Endothelial cell of umbilical vein (primary cell): Measurements from ENCODE around the gene PTS. TPM values are rescaled to one million over a fixed set of nuclear protein-coding genes. Genes with fewer than 3 reads are reported as not detected.
"Not testable (repeated sequence)": the region's sequence is repeated elsewhere in the genome, so short reads cannot be mapped to it uniquely, and the experiment has no call there.

Experiments used
- BruUV-seq: library from RNA; stranded (reverse); fragments of 400-500 nt; replicated peaks from 2 replicates; lab custom pipeline; 2021; lab: Mats Ljungman, UMichigan
- CTCF ChIA-PET: fragments of 300-600, 350-600 bp; sonication (Branson Sonifier 250); formaldehyde crosslinking; loops from one replicate; lab custom pipeline; 2021; ENCODE audit warnings: antibody characterized with exemption, inconsistent platforms; lab: Charles Lee
- POLR2A ChIA-PET: fragments of 300-600, 350-600 bp; sonication (Branson Sonifier 250); formaldehyde crosslinking; loops from one replicate; lab custom pipeline; 2021; ENCODE audit warnings: antibody characterized with exemption, inconsistent platforms; lab: Charles Lee
- DNase-seq: peaks from one replicate; pipeline ENCODE4 v3.0.0-alpha.2; 2011; ENCODE audit warnings: low read depth, low spot score
- FAIRE-seq: peaks from 2 replicates; lab custom pipeline; 2011; peaks lifted over from hg19 to GRCh38; lab: Jason Lieb, UNC
- H2AFZ ChIP-seq: 2 replicates; pipeline ENCODE4 v1.6.0; 2012; ENCODE audit warnings: low read depth, low read length, control low read depth, inconsistent platforms
- H3K27ac ChIP-seq: 2 replicates; pipeline ENCODE4 v1.5.1; 2011; ENCODE audit warnings: low read depth, mild to moderate bottlenecking, control low read depth, low read length, moderate library complexity; ENCODE audit not compliant: insufficient read depth
- H3K27me3 ChIP-seq, 2 experiments: 2 replicates each; pipeline versions ENCODE4 v1.6.0 to v1.6.1; 2011; ENCODE audit warnings: low read length in 2 of 2, mixed read lengths in 1 of 2; ENCODE audit not compliant: control insufficient read depth in 2 of 2, insufficient read depth in 2 of 2
- H3K36me3 ChIP-seq, 2 experiments: 2 replicates in 1 of 2; 3 replicates in 1 of 2; pipeline ENCODE4 v1.5.1; 2011; ENCODE audit warnings: low read length in 2 of 2, mild to moderate bottlenecking in 1 of 2, moderate library complexity in 1 of 2; ENCODE audit not compliant: control insufficient read depth in 2 of 2, insufficient read depth in 2 of 2; ENCODE audit errors: extremely low read depth in 1 of 2
- H3K4me1 ChIP-seq: 3 replicates; pipeline ENCODE4 v1.5.1; 2011; ENCODE audit warnings: mild to moderate bottlenecking, low read length; ENCODE audit not compliant: control insufficient read depth, insufficient read depth; ENCODE audit errors: extremely low read depth
- H3K4me2 ChIP-seq: 2 replicates; pipeline ENCODE4 v1.6.1; 2011; ENCODE audit warnings: low read length, control low read depth, mixed read lengths; ENCODE audit not compliant: insufficient read depth
- H3K4me3 ChIP-seq, 3 experiments: fragments of 200-600 bp in 1 of 3; sonication (generic), shearing (Covaris generic) in 1 of 3; replicated peaks in 1 of 3; 2 replicates each; pipeline ENCODE4 v1.5.1; 2011 to 2016; ENCODE audit warnings: control low read depth in 3 of 3, low read length in 3 of 3, mild to moderate bottlenecking in 2 of 3, inconsistent platforms in 1 of 3, low read depth in 1 of 3, moderate library complexity in 1 of 3; ENCODE audit not compliant: insufficient read depth in 1 of 3
- H3K79me2 ChIP-seq: 2 replicates; pipeline ENCODE4 v1.6.0; 2012; ENCODE audit warnings: low read length, inconsistent platforms; ENCODE audit not compliant: control insufficient read depth, insufficient read depth
- H3K9ac ChIP-seq: replicated peaks from 2 replicates; pipeline ENCODE3; 2011; ENCODE audit warnings: low read length, control low read depth; ENCODE audit not compliant: insufficient read depth; ENCODE audit errors: extremely low read depth
- H3K9me1 ChIP-seq: replicated peaks from 3 replicates; pipeline ENCODE4 v1.6.0; 2011; ENCODE audit warnings: mild to moderate bottlenecking, low read length; ENCODE audit not compliant: control insufficient read depth, insufficient read depth; ENCODE audit errors: extremely low read depth
- H3K9me3 ChIP-seq: replicated peaks from 2 replicates; pipeline ENCODE4 v1.5.1; 2012; ENCODE audit warnings: low read length, inconsistent platforms; ENCODE audit not compliant: control insufficient read depth, insufficient read depth
- H4K20me1 ChIP-seq: replicated peaks from 2 replicates; pipeline ENCODE3; 2011; ENCODE audit warnings: mild to moderate bottlenecking, low read length; ENCODE audit not compliant: control insufficient read depth, insufficient read depth; ENCODE audit errors: extremely low read depth
- EZH2 ChIP-seq: IDR thresholded peaks from 2 replicates; pipeline ENCODE4 v1.6.1; 2012; ENCODE audit warnings: borderline replicate concordance, low read depth, mild to moderate bottlenecking, moderate library complexity, low read length, inconsistent platforms; ENCODE audit not compliant: severe bottlenecking
- FOS ChIP-seq: IDR thresholded peaks from 2 replicates; pipeline ENCODE4 v1.6.1; 2011; ENCODE audit warnings: mild to moderate bottlenecking, low read length, moderate library complexity, borderline replicate concordance; ENCODE audit not compliant: insufficient read depth
- GATA2 ChIP-seq: IDR thresholded peaks from 2 replicates; pipeline ENCODE4 v1.7.0; 2011; ENCODE audit warnings: low read depth, mild to moderate bottlenecking, moderate library complexity, mixed read lengths, low read length; ENCODE audit not compliant: insufficient read length, insufficient read depth
- JUN ChIP-seq: IDR thresholded peaks from 2 replicates; pipeline ENCODE4 v1.6.1; 2011; ENCODE audit warnings: borderline replicate concordance, low read depth; ENCODE audit not compliant: insufficient read length, insufficient read depth
- MYC ChIP-seq: IDR thresholded peaks from one replicate; pipeline ENCODE4 v1.6.1; 2011; ENCODE audit warnings: mild to moderate bottlenecking, low read depth, low read length
- POLR2A ChIP-seq: IDR thresholded peaks from 2 replicates; pipeline ENCODE4 v1.6.1; 2012; ENCODE audit warnings: low read depth, mild to moderate bottlenecking, control low read depth, low read length
- POLR2AphosphoS5 ChIP-seq: IDR thresholded peaks from 2 replicates; pipeline ENCODE4 v1.6.1; 2012; ENCODE audit warnings: low read depth, mild to moderate bottlenecking, control low read depth, low read length, moderate library complexity; ENCODE audit not compliant: insufficient read depth
- dilution Hi-C: fragments of 300-500 bp; cut with MboI; formaldehyde crosslinking; loops from one replicate; pipeline ENCODE4 v1.15.0; 2019; ENCODE audit warnings: low sequenced_read_pairs; ENCODE audit not compliant: extremely low pct_ligation_motif_present
- intact Hi-C: fragments of 100-400 bp; cut with micrococcal nuclease; formaldehyde crosslinking; loops from one replicate; pipeline ENCODE4 v1.10.0; 2022
- polyA plus RNA-seq, 4 experiments: library from polyadenylated mRNA; depleted of rRNA in 3 of 4; stranded (reverse) in 3 of 4; unstranded in 1 of 4; fragments of >200 nt; gene quantifications; 2 replicates each; pipeline versions ENCODE4 v1.2.1 to v1.2.3, GENCODE V29; 2011 to 2012; ENCODE audit warnings: missing spikeins in 1 of 4
- total RNA-seq: library from RNA; stranded (reverse); gene quantifications from 2 replicates; pipeline ENCODE4 v1.2.3, GENCODE V29; 2021
- TF ChIP-seq, protein P1 (sequence below), 2 donors: IDR thresholded peaks; 1 replicate in 1 of 2; 2 replicates in 1 of 2; pipeline ENCODE4 v1.5.1; 2011; ENCODE audit warnings: low read length in 2 of 2, mild to moderate bottlenecking in 2 of 2, moderate library complexity in 2 of 2, control low read depth in 1 of 2, inconsistent platforms in 1 of 2, low read depth in 1 of 2; ENCODE audit not compliant: insufficient read depth in 1 of 2; ENCODE audit errors: extremely low read depth in 1 of 2
- TF ChIP-seq, protein P2 (sequence below): IDR thresholded peaks from 2 replicates; pipeline ENCODE4 v1.6.1; 2011; ENCODE audit not compliant: insufficient read depth, insufficient read length

PTS gene
- total and polyA plus RNA-seq, 2 donors (not counting 3 experiments of a cell fraction or from before 2014, with no cell fraction given): 29.1 to 45.7 TPM

DNA sequence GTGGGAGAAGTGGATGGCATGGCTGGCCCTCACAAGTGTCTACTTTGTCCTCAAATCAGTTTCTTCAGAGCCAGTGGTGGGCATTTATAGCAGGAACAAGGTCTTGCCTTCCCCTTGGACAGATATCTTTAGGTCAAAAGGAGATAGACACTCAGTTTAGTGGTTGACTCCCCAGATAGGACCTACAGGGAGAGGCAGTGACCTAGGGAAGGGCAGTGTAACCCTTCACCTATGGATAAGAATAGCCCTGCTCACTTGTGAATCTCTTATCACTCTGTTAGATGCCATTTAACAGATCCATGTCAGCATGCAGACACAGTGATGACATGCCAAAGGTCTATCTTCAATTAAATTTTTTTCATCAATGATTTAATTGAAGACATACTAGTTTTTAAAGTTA is 39.9 kb upstream of the PTS start:
- H2AFZ ChIP-seq: no peak overlapping the region
- H3K27me3 ChIP-seq: no peaks in the 10 kb centered on the region
- no peaks in the 10 kb centered on the region for H3K36me3 ChIP-seq
- BruUV-seq: no TSS peak
- TF ChIP-seq POLR2A (no peak), FOS (no peak), MYC (no peak), POLR2AphosphoS5 (no peak), EZH2 (no peak), GATA2 (no peak), JUN (no peak)
- TF ChIP-seq, protein P1, sequence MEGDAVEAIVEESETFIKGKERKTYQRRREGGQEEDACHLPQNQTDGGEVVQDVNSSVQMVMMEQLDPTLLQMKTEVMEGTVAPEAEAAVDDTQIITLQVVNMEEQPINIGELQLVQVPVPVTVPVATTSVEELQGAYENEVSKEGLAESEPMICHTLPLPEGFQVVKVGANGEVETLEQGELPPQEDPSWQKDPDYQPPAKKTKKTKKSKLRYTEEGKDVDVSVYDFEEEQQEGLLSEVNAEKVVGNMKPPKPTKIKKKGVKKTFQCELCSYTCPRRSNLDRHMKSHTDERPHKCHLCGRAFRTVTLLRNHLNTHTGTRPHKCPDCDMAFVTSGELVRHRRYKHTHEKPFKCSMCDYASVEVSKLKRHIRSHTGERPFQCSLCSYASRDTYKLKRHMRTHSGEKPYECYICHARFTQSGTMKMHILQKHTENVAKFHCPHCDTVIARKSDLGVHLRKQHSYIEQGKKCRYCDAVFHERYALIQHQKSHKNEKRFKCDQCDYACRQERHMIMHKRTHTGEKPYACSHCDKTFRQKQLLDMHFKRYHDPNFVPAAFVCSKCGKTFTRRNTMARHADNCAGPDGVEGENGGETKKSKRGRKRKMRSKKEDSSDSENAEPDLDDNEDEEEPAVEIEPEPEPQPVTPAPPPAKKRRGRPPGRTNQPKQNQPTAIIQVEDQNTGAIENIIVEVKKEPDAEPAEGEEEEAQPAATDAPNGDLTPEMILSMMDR (IDR thresholded peaks at IDR 0.05; ENCODE audit: extremely low read depth in 1 of 2, insufficient read depth in 1 of 2, low read depth in 1 of 2, low read length in 2 of 2): no peak
- TF ChIP-seq, protein P2, sequence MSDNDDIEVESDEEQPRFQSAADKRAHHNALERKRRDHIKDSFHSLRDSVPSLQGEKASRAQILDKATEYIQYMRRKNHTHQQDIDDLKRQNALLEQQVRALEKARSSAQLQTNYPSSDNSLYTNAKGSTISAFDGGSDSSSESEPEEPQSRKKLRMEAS: no peak
- POLR2A ChIA-PET: no interaction called here
- H3K9me3 ChIP-seq: no peaks in the 10 kb centered on the region
- CTCF ChIA-PET: interaction anchor here (1.1 kb wide), 1 partner anchor 73 kb away, joined by 3 read pairs; no protein-coding TSS in a partner anchor
- H3K4me2 ChIP-seq: no peak overlapping the region
- intact Hi-C loops (no loop called here), dilution Hi-C loops (no loop called here)
- no peaks in the 10 kb centered on the region for H3K4me1 ChIP-seq
- H3K79me2 ChIP-seq: no peaks in the 10 kb centered on the region
- H3K9ac ChIP-seq: no peak overlapping the region
- no peak for FAIRE-seq
- H3K27ac ChIP-seq: no peak overlapping the region
- no peaks in the 10 kb centered on the region for H4K20me1 ChIP-seq
- H3K9me1 ChIP-seq: no peaks in the 10 kb centered on the region
- no peak overlapping the region for H3K4me3 ChIP-seq
- DNase-seq: no peak

DNA sequence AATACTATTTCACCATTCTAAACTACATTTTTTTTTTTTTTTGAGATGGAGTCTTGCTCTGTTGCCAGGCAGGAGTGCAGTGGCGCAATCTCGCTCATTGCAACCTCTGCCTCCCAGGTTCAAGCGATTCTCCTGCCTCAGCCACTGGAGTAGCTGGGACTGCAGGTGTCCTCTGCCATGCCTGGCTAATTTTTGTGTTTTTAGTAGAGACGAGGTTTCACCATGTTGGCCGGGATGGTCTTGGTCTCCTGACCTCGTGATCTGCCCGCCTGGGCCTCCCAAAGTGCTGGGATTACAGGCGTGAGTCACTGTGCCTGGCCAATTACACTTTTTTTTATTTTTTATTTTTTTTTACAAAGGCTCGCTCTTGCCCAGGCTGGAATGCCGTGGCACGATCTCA is 31.1 kb upstream of the PTS start:
- H3K9me3 ChIP-seq, POLR2A ChIA-PET, H3K4me3 ChIP-seq, intact Hi-C loops, H3K27me3 ChIP-seq, H3K27ac ChIP-seq, H3K79me2 ChIP-seq, H3K4me1 ChIP-seq, BruUV-seq, FAIRE-seq, H3K36me3 ChIP-seq, CTCF ChIA-PET, H3K9ac ChIP-seq, H2AFZ ChIP-seq, dilution Hi-C loops, H3K9me1 ChIP-seq, DNase-seq, H3K4me2 ChIP-seq, H4K20me1 ChIP-seq: not testable (repeated sequence)
